22Rv1 (cell line): ENCODE measurements around the gene TMEM255B.

Source experiments
- CTCF ChIP-seq: fragments of 450-650 bp; IDR thresholded peaks from 2 replicates; pipeline ENCODE4 v1.5.1; 2017; ENCODE audit warnings: mild to moderate bottlenecking
- ZFX ChIP-seq: fragments of 450-650 bp; IDR thresholded peaks from 2 replicates; pipeline ENCODE4 v1.6.1; 2017; ENCODE audit warnings: antibody characterized with exemption, borderline replicate concordance

- TF ChIP-seq CTCF = no peak
- TF ChIP-seq ZFX = no peak
Measured at GRCh38 chr13:113743366-113744195, 15.4 kb upstream of the TMEM255B start.
